GM13977 (cell line): Measurements from ENCODE around the gene CCDC14.
A peak's percentile ranks its signal among the peaks of the same experiment; 100 is the strongest.

Experiments
- DNase-seq: peaks from one replicate; pipeline ENCODE4 v3.0.0; 2012; ENCODE audit warnings: low spot score
- in situ Hi-C: fragments of 300-500 bp; cut with MboI; formaldehyde crosslinking; loops from one replicate; pipeline ENCODE4 v1.12.0; 2022; ENCODE audit warnings: low sequenced_read_pairs, low pct_unique_long_range_greater_than_20kb, mixed read lengths, inconsistent platforms; ENCODE audit not compliant: unreplicated experiment
- TF ChIP-seq, protein P1 (sequence below): IDR thresholded peaks from 2 replicates; pipeline ENCODE4 v1.5.1; 2012; ENCODE audit warnings: mild to moderate bottlenecking, control low read depth; ENCODE audit not compliant: insufficient read depth; ENCODE audit errors: extremely low read depth, missing control alignments

Gene CCDC14

DNA sequence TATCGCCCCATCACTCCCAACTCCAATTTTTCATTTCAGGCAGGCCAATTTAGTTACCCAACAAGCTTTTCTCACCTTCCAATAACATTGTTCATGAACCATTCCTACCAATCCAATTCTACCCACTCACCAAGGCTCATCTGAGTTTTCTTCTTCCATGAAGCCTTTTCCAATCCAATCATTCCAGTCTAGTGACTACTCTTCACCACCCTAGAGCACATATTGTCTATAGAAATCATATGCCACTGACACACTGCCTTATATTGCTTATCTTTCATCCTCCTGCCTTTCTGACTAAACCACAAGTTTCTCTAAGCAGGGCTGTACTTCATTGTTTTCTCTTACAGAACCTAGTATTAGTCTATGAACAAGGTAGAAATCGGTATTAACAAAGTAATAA lies 11.4 kb downstream of the CCDC14 start:
- TF ChIP-seq, protein P1, sequence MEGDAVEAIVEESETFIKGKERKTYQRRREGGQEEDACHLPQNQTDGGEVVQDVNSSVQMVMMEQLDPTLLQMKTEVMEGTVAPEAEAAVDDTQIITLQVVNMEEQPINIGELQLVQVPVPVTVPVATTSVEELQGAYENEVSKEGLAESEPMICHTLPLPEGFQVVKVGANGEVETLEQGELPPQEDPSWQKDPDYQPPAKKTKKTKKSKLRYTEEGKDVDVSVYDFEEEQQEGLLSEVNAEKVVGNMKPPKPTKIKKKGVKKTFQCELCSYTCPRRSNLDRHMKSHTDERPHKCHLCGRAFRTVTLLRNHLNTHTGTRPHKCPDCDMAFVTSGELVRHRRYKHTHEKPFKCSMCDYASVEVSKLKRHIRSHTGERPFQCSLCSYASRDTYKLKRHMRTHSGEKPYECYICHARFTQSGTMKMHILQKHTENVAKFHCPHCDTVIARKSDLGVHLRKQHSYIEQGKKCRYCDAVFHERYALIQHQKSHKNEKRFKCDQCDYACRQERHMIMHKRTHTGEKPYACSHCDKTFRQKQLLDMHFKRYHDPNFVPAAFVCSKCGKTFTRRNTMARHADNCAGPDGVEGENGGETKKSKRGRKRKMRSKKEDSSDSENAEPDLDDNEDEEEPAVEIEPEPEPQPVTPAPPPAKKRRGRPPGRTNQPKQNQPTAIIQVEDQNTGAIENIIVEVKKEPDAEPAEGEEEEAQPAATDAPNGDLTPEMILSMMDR = no peak
- in situ Hi-C loops = no loop called here
- DNase-seq = no peak

DNA sequence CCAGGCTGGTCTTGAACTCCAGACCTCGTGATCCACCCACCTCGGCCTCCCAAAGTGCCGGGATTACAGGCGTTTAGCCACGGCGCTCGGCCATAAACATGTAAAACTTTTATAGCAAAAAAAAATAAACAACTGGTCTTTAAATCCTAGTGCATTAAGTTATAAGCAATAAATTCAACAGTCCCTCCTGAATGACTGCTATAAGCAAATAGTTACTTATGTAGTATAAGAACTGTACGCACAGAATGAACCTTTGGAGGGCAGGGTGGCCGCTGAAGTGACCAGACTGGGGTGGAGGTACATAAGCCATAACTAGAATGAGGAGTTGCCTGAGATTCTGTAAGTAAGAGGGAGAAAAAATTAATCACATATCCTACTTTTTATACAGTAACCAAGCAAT lies 12.6 kb downstream of the CCDC14 start:
- DNase-seq = no peak
- TF ChIP-seq, protein P1 = no peak
- in situ Hi-C loops = no loop called here

DNA sequence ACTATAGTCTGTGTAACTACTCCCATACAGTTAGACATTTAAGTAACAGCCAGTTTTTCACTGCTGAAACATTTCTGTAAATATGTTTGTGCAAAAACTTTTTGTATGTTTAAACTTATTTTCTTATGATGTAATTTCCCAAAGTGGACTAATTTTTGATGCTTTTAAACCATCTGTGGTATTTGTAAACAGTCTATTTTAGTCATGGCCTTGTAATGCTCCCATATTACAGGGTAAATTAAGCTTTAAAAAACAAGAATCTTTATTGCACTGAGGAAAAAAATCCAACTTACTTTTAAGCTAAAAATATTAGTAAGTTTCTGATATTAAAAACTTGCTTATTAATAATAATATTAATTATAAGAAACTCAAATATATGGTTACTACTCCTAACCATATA lies 13.5 kb downstream of the CCDC14 start:
- in situ Hi-C loops = no loop called here
- TF ChIP-seq, protein P1 = no peak
- DNase-seq = no peak

DNA sequence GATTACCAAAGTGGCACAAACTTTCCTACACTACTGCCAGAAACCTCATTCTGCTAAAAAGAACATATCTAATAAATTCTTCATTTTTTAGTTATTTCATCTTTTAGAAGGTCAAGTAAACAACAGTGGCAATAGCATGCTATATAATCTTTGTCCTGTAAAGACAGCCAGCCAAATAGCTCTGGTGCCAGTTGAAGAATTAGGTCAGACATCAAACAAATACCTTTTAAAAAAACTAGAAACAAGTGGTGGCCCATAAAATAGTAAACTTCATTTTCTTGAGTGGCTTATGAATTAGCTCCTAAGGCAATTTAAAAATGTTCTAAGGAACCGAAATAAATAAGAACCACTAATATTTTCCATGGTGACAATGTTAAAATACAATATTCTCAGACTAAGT lies 19.5 kb downstream of the CCDC14 start:
- in situ Hi-C loops = no loop called here
- no peak for DNase-seq
- TF ChIP-seq, protein P1 = no peak

DNA sequence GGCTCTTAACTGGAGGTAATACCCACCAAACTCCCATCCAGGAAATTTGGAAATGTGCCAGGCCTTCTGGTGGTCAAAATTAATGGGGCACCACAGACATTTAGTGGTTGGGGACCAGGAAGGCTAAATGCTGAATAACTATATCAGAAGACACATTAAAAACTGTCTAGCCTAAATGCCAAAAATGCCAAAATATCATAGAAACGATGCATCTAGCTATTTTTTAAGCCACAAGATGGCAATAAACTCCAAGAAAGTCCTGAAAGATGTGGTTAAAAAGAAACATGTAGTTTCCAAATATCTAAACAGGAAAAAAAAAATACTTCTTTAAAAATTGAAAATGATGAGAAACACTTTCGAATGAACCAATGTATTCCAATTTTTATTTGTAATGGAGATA lies 19.9 kb downstream of the CCDC14 start:
- in situ Hi-C loops = no loop called here
- TF ChIP-seq, protein P1 = peak; percentile 8
- DNase-seq = no peak

DNA sequence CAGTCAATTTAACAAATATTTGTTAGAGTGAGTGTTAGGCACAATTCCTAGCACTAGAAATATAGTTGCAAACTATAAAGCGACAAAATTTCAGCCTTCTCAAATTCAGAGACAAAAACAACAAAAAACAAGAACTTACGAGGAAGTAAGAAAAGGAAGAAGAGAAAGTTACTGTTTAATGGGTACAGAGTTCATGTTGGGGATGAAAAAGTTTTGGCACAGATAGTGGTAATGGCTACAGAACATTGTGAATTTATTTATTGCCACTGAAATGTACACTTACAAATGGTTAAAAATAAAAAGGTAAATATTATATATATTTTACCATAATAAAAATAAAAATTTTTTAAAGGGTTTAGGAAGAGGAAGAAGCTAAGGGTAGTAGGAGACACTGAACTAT lies 21.3 kb downstream of the CCDC14 start:
- in situ Hi-C loops = no loop called here
- DNase-seq = no peak
- TF ChIP-seq, protein P1 = no peak

DNA sequence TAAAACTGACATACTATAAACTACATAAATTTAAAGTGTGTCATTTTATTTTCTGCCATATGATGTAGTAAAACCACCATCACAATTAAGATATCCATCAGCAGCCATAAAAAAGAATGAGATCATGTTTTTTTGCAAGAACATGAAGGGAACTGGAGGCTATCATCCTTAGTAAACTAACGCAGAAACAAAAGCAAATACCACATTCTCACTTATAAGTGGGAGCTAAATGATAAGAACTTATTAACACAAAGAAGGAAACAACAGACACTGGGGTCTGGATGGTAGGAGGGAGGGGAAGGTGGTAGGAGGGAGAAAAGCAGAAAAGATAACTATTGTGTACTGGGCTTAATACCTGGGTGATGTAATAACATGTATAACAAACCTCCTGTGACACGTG lies 24.6 kb downstream of the CCDC14 start:
- in situ Hi-C loops = no loop called here
- TF ChIP-seq, protein P1 = no peak
- no peak for DNase-seq
